WI38 (cell line): Measurements from ENCODE around the gene JSRP1.

Experiments
- H3K4me3 ChIP-seq: 2 replicates; pipeline ENCODE4 v1.5.1; 2011; ENCODE audit warnings: low read depth, mild to moderate bottlenecking, control low read depth, low read length
- CTCF ChIP-seq: IDR thresholded peaks from 2 replicates; pipeline ENCODE4 v1.5.1; 2012; ENCODE audit warnings: low read depth, mild to moderate bottlenecking, control low read depth, low read length

The JSRP1 gene

GRCh38 chr19:2250766-2251105, 5.5 kb downstream of the JSRP1 start:
- H3K4me3 ChIP-seq: no peak overlapping the region
- TF ChIP-seq CTCF: no peak

GRCh38 chr19:2249880-2250765, 6.1 kb downstream of the JSRP1 start:
- TF ChIP-seq CTCF: no peak
- no peak overlapping the region for H3K4me3 ChIP-seq

GRCh38 chr19:2249010-2249866, 7.0 kb downstream of the JSRP1 start, which contains the start of gene AMH:
AMH (plus strand) TSS chr19:2249323; CDS start chr19:2249333, 10 bp downstream.
- no peak for TF ChIP-seq CTCF
- no peak within 1 kb of the TSS for H3K4me3 ChIP-seq

GRCh38 chr19:2248136-2249009, 7.8 kb downstream of the JSRP1 start:
- no peak overlapping the region for H3K4me3 ChIP-seq
- no peak for TF ChIP-seq CTCF

GRCh38 chr19:2247433-2248101, 8.7 kb downstream of the JSRP1 start:
- no peak for TF ChIP-seq CTCF
- H3K4me3 ChIP-seq: no peak overlapping the region

GRCh38 chr19:2246801-2247361, 9.3 kb downstream of the JSRP1 start:
- no peak overlapping the region for H3K4me3 ChIP-seq
- no peak for TF ChIP-seq CTCF
